SIG-M5 (cell line): ENCODE measurements around the gene RAD51B.
A peak's percentile ranks its signal among the peaks of the same experiment; 100 is the strongest.

Source experiments
- DNase-seq: peaks from one replicate; lab custom pipeline; 2025; lab: John Stamatoyannopoulos, UW

Gene RAD51B

GRCh38 chr14:68464711-68465110 is 645.1 kb downstream of the RAD51B start:
- no peak for DNase-seq

- no peak for DNase-seq
Measured at GRCh38 chr14:68466491-68466977, 647.0 kb downstream of the RAD51B start.

GRCh38 chr14:68467425-68467824 is 647.8 kb downstream of the RAD51B start:
- DNase-seq, result no peak

GRCh38 chr14:68468437-68469207 is 649.0 kb downstream of the RAD51B start:
- DNase-seq, result no peak

- DNase-seq, result no peak
Measured at GRCh38 chr14:68469208-68469713, 649.7 kb downstream of the RAD51B start.

- no peak for DNase-seq
Measured at GRCh38 chr14:68470361-68470760, 650.8 kb downstream of the RAD51B start.

GRCh38 chr14:68471029-68471963 is 651.7 kb downstream of the RAD51B start:
- no peak for DNase-seq

GRCh38 chr14:68471964-68472508 is 652.5 kb downstream of the RAD51B start:
- no peak for DNase-seq

- no peak for DNase-seq
Measured at GRCh38 chr14:68473069-68473468, 653.5 kb downstream of the RAD51B start.

GRCh38 chr14:68473794-68474193 is 654.2 kb downstream of the RAD51B start:
- no peak for DNase-seq

- DNase-seq, result no peak
Measured at GRCh38 chr14:68474741-68475140, 655.2 kb downstream of the RAD51B start.

GRCh38 chr14:68475802-68476201 is 656.2 kb downstream of the RAD51B start:
- no peak for DNase-seq

- peak; percentile 29 for DNase-seq
Measured at GRCh38 chr14:68476212-68477109, 656.9 kb downstream of the RAD51B start.

- no peak for DNase-seq
Measured at GRCh38 chr14:68477110-68477455, 657.5 kb downstream of the RAD51B start.

- no peak for DNase-seq
Measured at GRCh38 chr14:68477461-68478085, 658.0 kb downstream of the RAD51B start.

- no peak for DNase-seq
Measured at GRCh38 chr14:68479247-68479646, 659.7 kb downstream of the RAD51B start.

GRCh38 chr14:68482018-68482417 is 662.4 kb downstream of the RAD51B start:
- DNase-seq, result no peak

GRCh38 chr14:68482772-68483395 is 663.3 kb downstream of the RAD51B start:
- no peak for DNase-seq

- DNase-seq, result no peak
Measured at GRCh38 chr14:68486033-68486732, 666.6 kb downstream of the RAD51B start.

- no peak for DNase-seq
Measured at GRCh38 chr14:68486809-68487208, 667.2 kb downstream of the RAD51B start.
